Epithelial cell of esophagus (primary cell): Measurements from ENCODE around the gene COX8A.

Source experiments
- DNase-seq: peaks from one replicate; pipeline ENCODE4 v3.0.0; 2010; ENCODE audit warnings: low read depth
- H3K4me3 ChIP-seq: 2 replicates; pipeline ENCODE4 v1.5.1; 2011; ENCODE audit warnings: mild to moderate bottlenecking, low read length, control low read depth
- TF ChIP-seq, protein P1 (sequence below): IDR thresholded peaks from 2 replicates; pipeline ENCODE4 v1.5.1; 2011; ENCODE audit warnings: low read depth, mild to moderate bottlenecking, low read length, control low read depth, inconsistent platforms; ENCODE audit not compliant: insufficient read depth; ENCODE audit errors: missing control alignments

Gene COX8A

DNA sequence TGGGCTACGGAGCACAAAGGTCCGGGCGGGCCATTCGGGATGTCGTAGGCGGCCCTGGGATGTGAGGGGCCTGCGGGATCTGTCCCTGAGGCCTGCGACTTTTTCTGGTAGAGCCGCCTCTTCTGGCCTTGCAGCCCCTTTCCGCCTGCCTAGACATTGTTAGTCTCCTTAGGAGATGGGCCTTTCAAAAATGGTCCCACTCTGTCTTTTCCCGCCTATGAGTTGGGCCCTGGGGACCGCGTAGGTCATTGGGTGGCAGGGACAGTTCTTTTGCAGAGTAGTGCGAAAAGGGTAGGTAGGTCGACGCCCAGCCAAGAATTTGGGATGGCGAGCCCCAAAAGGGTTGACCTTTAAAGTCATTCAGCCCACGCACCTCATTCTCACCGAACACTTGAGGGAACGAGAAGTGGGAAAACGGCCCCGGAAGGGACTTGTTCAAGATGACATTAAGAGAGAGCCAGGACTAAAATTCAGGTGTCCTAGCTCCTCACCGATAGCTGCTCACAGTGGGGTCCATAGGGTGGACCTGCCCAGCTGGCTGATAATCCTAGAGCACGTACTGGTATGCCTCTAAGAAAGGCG lies 12.6 kb downstream of the COX8A start:
- peak overlapping the region; percentile 85 for H3K4me3 ChIP-seq
- TF ChIP-seq, protein P1, sequence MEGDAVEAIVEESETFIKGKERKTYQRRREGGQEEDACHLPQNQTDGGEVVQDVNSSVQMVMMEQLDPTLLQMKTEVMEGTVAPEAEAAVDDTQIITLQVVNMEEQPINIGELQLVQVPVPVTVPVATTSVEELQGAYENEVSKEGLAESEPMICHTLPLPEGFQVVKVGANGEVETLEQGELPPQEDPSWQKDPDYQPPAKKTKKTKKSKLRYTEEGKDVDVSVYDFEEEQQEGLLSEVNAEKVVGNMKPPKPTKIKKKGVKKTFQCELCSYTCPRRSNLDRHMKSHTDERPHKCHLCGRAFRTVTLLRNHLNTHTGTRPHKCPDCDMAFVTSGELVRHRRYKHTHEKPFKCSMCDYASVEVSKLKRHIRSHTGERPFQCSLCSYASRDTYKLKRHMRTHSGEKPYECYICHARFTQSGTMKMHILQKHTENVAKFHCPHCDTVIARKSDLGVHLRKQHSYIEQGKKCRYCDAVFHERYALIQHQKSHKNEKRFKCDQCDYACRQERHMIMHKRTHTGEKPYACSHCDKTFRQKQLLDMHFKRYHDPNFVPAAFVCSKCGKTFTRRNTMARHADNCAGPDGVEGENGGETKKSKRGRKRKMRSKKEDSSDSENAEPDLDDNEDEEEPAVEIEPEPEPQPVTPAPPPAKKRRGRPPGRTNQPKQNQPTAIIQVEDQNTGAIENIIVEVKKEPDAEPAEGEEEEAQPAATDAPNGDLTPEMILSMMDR, result no peak
- DNase-seq, result no peak

DNA sequence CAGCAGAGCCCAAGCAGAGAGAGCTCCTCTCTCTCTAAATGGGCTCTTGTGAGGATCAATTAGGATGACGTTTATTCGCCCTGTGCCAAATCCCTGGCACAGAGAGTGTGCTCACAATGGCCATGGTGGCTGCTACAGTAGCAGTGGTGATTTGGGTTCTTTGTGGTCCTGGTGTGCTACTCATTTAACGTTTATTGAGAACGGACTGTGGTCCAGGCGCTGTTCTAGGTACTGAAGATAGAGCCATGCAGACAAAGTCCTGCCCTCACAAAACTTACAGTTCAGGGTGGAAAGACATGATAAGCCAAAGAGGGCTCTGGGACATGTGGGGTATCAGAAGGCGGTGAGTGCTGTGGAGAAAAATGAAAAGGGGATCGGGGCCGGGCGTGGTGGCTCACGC lies 17.1 kb downstream of the COX8A start:
- no peak overlapping the region for H3K4me3 ChIP-seq
- no peak for DNase-seq
- TF ChIP-seq, protein P1, result no peak

DNA sequence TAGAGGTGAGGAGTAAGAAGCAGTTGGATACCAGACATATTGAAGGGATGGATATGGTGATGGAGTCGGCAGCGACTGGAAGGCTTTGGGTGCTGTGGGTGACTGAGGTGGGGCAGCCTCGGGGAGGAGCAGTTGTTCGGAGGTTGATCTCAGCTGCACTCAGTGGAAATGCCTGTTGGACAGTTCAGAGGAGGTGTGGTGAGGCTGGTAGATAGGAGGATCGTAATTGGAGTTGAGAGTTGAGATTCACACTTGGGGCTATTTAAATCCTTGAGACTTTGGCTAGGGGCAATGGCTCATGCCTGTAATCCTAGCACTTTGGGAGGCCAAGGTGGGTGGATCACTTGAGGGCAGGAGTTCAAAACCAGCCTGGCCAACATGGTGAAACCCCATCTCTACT lies 18.7 kb downstream of the COX8A start:
- TF ChIP-seq, protein P1, result no peak
- no peak for DNase-seq
- no peak overlapping the region for H3K4me3 ChIP-seq

DNA sequence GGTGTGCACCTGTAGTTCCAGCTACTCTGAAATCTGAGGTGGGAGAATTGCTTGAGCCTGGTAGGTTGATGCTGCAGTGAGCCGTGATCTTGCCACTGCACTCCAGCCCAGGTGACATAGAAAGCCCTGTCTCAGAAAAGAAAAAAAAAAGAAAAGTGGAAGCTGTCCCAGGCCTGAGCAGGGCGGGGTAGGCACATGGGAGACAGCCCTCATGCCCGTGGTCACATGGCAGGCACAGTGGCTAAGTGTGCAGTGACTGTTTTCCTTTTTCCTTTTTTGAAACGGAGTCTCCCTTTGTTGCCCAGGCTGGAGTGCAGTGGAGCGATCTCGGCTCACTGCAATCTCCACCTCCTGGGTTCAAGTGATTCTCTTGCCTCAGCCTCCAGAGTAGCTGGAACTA lies 19.6 kb downstream of the COX8A start:
- no peak for DNase-seq
- TF ChIP-seq, protein P1, result no peak
- no peak overlapping the region for H3K4me3 ChIP-seq

DNA sequence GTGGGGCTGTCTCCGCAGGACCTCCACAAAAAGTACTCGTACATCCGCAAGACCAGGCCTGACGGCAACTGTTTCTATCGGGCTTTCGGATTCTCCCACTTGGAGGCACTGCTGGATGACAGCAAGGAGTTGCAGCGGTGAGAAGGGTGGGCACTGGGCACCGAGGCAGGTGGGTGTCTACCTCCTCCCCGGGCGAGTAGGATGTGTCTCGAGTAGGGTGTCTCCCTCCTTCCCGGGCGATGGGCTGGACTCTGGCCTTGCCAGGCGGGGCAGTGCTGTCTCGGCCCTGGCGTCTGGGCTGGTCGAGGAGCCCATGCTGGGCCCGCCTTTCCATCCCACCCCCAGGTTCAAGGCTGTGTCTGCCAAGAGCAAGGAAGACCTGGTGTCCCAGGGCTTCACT lies 22.1 kb downstream of the COX8A start:
- no peak overlapping the region for H3K4me3 ChIP-seq
- TF ChIP-seq, protein P1, result no peak
- DNase-seq, result no peak

DNA sequence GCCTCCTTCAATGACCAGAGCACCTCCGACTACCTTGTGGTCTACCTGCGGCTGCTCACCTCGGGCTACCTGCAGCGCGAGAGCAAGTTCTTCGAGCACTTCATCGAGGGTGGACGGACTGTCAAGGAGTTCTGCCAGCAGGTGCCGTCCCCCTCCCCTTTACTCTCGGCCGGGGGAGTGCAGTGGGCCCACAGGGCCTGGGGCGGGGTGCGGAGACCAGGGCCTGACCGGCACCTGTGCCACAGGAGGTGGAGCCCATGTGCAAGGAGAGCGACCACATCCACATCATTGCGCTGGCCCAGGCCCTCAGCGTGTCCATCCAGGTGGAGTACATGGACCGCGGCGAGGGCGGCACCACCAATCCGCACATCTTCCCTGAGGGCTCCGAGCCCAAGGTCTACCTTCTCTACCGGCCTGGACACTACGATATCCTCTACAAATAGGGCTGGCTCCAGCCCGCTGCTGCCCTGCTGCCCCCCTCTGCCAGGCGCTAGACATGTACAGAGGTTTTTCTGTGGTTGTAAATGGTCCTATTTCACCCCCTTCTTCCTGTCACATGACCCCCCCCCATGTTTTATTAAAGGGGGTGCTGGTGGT lies 22.8 kb downstream of the COX8A start:
- DNase-seq, result no peak
- H3K4me3 ChIP-seq, result no peak overlapping the region
- TF ChIP-seq, protein P1, result no peak

DNA sequence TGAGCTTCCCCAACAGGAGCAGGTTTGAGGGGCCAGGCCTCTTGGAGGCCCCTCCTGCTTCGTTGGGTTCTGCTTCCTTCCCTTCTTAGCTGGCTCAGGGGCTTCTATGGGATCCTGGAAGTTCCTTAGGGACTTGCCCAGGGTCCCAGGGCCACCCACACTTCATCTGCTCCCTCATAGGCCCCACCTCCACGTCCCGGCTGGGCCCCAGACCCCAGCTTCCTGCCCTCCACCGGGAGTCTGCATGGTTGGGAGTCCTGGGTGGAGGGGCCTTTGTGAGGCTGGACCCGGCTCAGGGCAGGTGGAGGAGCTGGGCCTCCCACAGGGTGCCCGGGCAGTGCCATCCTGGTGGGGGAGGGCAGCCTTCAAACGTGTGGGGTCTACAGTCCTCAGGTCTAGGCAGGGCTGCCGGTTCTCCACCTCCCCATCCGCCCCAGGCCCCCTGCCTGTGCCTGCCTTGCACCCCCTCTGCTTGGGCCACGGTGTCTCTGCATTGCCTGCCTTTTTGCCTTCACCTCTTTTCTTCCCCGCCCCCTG lies 23.4 kb downstream of the COX8A start:
- TF ChIP-seq, protein P1, result no peak
- no peak overlapping the region for H3K4me3 ChIP-seq
- no peak for DNase-seq
